Activated CD8-positive, alpha-beta T cell treated with anti-CD3 and anti-CD28 coated beads, Interleukin-2, amount 10 ng/mL, durations not matched to agents 7 days and 5 days (primary cell): ENCODE measurements around the gene DAW1. TPM values are rescaled to one million over a fixed set of nuclear protein-coding genes. Genes with fewer than 3 reads are reported as not detected.
"Not testable (repeated sequence)": the region's sequence is repeated elsewhere in the genome, so short reads cannot be mapped to it uniquely, and the experiment has no call there.

Experiments
- ATAC-seq: fragments of 150-1000 bp; cut with Tn5 transposase; one replicate; pipeline ENCODE4 v1.10.0; 2021; ENCODE audit warnings: moderate library complexity
- CTCF ChIA-PET: fragments of 350-600 bp; sonication (Branson Sonifier 250); formaldehyde crosslinking; loops from one replicate; lab custom pipeline; 2021; ENCODE audit warnings: antibody characterized with exemption; lab: Charles Lee
- POLR2A ChIA-PET: fragments of 350-600 bp; sonication (Branson Sonifier 250); formaldehyde crosslinking; loops from one replicate; lab custom pipeline; 2021; ENCODE audit warnings: antibody characterized with exemption; lab: Charles Lee
- DNase-seq: peaks from one replicate; pipeline ENCODE4 v3.0.0-alpha.2; 2020
- H3K27ac Mint-ChIP-seq: one replicate; pipeline ENCODE4 v1.8.0; 2021; ENCODE audit warnings: mild to moderate bottlenecking, mixed read lengths
- H3K27me3 Mint-ChIP-seq: one replicate; pipeline ENCODE4 v1.8.0; 2021; ENCODE audit warnings: low read depth, mixed read lengths
- H3K36me3 Mint-ChIP-seq: one replicate; pipeline ENCODE4 v1.8.0; 2021; ENCODE audit warnings: low read depth, mixed read lengths
- H3K4me1 Mint-ChIP-seq: one replicate; pipeline ENCODE4 v1.8.0; 2021; ENCODE audit warnings: low read depth, mixed read lengths
- H3K4me3 Mint-ChIP-seq: one replicate; pipeline ENCODE4 v1.8.0; 2021; ENCODE audit warnings: mild to moderate bottlenecking, mixed read lengths
- H3K9me3 Mint-ChIP-seq: one replicate; pipeline ENCODE4 v1.8.0; 2022; ENCODE audit warnings: mixed read lengths; ENCODE audit not compliant: insufficient read depth
- total RNA-seq, 2 experiments: library from RNA; stranded (reverse); gene quantifications; one replicate each; pipeline ENCODE4 v1.2.3, GENCODE V29; 2021

Gene DAW1
- total RNA-seq, 2 experiments from 2014 or later = not detected

DNA sequence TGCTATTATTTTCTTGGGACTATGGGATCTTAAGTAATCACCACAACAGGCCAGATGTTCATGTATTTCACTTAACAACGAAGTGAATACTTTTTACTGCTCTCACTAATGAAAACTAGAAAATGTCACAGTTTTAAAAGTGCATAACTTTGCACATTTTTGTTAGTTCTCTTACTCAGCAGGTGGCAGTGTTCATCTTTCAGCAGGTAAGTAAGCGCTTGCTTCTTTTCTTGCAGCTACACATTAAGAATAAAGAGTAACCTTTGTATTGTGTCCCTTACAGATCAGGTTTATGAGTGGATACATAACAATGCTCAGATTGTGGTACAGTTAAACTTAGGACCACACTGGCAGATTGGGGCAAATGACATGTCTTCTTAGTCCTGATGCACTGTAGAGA is 61.0 kb downstream of the DAW1 start:
- Mint-ChIP-seq H3K27me3 (peaks cover 2% of the 10 kb centered on the region), H3K4me3 (no peak overlapping the region), H3K4me1 (no peaks in the 10 kb centered on the region), H3K9me3 (no peaks in the 10 kb centered on the region), H3K36me3 (no peaks in the 10 kb centered on the region), H3K27ac (no peak overlapping the region)
- no peak for DNase-seq
- ChIA-PET POLR2A (no interaction called here), CTCF (no interaction called here)
- ATAC-seq = no peak

DNA sequence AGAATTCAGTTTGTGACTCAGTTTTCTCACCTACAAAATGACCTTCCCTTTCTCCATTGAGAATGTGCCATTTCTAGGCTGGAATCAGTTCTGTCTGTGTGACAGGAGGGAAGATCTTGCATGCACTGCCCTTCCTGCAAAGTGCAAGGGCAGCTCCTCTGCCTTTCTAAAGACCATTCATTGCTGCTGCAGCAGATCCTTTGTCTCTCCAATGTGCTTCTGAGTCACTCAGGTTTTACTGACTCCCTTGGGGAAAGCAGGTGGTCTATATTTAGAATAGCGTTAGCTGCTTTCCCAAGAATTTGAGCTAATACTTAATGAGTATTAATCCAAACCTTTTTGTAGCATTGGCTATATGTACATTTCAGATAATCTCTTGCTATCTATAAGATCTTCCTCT is 62.5 kb downstream of the DAW1 start:
- CTCF ChIA-PET = no interaction called here
- POLR2A ChIA-PET = no interaction called here
- Mint-ChIP-seq H3K4me3 (no peak overlapping the region), H3K9me3 (no peaks in the 10 kb centered on the region), H3K27me3 (peaks cover 2% of the 10 kb centered on the region), H3K36me3 (no peaks in the 10 kb centered on the region), H3K4me1 (no peaks in the 10 kb centered on the region), H3K27ac (no peak overlapping the region)
- DNase-seq = no peak
- ATAC-seq = no peak

DNA sequence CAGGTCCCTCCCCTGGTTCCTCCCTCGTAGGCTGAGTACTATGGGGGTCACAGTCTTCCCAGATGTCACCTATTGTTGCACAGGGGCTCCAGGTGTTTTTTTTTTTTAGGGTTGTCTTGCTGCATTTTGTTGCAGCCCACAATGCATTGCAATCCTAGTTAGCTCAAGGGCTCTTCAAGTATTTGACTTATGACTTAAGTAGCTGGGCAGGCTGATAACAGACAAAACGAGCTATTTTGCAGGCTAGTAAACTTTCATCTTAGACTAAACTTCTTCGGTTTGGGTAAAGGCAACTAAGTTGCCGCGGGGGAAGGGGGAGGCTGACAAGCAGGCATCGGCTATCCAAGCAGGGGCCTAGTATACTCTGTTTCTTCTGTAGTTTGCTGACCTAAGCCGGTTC is 64.8 kb downstream of the DAW1 start:
- H3K36me3 Mint-ChIP-seq, H3K4me3 Mint-ChIP-seq, H3K9me3 Mint-ChIP-seq, H3K27ac Mint-ChIP-seq, CTCF ChIA-PET, H3K4me1 Mint-ChIP-seq, ATAC-seq, DNase-seq, POLR2A ChIA-PET, H3K27me3 Mint-ChIP-seq: not testable (repeated sequence)

DNA sequence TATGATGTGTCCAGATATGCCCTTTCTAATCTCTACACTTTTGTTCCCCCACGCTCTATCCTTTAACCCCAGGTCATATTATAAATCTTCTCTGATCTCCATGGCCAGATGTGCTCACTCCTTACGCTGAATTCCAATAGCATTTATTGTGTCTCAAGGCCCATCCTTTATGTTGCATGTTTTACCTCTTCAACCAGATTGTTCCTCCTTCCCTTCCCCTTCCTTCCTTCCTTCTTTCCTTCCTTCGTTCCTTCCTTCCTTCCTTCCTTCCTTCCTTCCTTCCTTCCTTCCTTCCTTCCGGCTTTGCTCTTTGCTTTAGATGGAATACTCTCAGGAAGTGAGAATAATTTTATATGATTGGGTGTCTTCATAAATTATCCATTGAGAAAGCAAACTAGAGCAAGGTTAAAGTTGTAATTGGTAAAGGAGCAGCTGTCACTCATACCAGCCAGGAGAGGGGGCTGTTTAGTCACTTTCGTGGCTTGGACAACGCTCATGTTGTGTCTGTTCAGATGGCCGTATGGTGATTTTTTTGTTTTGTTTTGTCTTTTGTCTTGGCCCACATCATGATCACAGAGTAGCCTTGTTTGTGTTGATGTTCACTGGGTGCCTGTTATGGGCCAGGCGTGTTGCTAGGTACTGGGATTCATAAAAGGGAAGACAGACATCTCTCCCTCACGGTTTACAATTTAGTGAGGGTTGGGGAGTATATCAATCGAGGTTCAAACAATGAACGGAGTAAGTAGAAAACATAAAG is 68.0 kb downstream of the DAW1 start:
- ChIA-PET POLR2A (no interaction called here), CTCF (no interaction called here)
- no peak for DNase-seq

DNA sequence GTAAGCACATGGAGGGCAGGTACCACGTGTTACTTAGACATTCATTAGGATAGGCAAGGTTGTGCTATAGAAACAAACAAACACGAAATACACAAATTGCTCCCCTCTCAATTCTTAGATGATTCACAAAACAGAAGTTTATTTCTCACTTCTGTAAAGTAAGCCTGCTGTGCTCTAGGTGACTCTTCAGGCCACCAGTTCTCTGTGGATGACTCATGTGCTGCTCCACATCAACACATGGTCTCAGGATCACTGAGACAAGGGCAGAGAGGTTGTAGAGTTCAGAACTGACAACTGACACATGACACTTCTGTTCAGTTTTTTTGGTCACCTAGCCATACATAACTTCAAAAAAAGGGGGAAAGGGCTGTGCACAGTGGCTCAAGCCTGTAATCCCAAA is 70.6 kb downstream of the DAW1 start:
- Mint-ChIP-seq H3K27me3 (no peaks in the 10 kb centered on the region), H3K36me3 (no peaks in the 10 kb centered on the region), H3K9me3 (no peaks in the 10 kb centered on the region), H3K4me1 (no peaks in the 10 kb centered on the region), H3K4me3 (no peak overlapping the region), H3K27ac (no peak overlapping the region)
- DNase-seq (no peak), ATAC-seq (no peak)
- POLR2A ChIA-PET = no interaction called here
- CTCF ChIA-PET = no interaction called here

More for the DNA sequence above, 68.0 kb downstream of the DAW1 start:
- Mint-ChIP-seq H3K36me3 (no peaks in the 10 kb centered on the region), H3K27ac (no peak overlapping the region), H3K9me3 (no peaks in the 10 kb centered on the region), H3K4me3 (no peak overlapping the region), H3K4me1 (no peaks in the 10 kb centered on the region), H3K27me3 (peaks cover 2% of the 10 kb centered on the region)
- ATAC-seq = no peak

DNA sequence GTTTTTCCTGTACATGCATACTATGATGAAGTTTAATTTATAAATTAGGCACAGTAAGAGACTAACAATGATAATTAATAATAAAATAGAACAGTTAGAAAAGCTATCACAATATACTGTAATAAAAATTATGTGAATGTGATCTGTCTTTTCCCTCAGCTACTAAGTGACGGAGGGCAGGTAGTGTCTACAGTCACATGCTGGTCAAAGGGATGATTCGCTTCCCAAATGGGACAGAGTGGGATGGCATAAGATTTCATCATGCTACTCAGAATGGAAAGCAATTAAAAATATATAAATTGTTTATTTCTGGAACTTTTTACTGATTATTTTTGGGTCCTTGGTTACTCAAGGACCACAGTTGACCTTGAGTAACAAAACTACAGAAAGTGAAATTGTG is 71.5 kb downstream of the DAW1 start:
- no peaks in the 10 kb centered on the region for H3K9me3 Mint-ChIP-seq
- POLR2A ChIA-PET = no interaction called here
- H3K4me3 Mint-ChIP-seq = no peak overlapping the region
- no peak overlapping the region for H3K27ac Mint-ChIP-seq
- CTCF ChIA-PET = no interaction called here
- no peaks in the 10 kb centered on the region for H3K36me3 Mint-ChIP-seq
- H3K27me3 Mint-ChIP-seq = no peaks in the 10 kb centered on the region
- ATAC-seq = no peak
- no peaks in the 10 kb centered on the region for H3K4me1 Mint-ChIP-seq
- no peak for DNase-seq

DNA sequence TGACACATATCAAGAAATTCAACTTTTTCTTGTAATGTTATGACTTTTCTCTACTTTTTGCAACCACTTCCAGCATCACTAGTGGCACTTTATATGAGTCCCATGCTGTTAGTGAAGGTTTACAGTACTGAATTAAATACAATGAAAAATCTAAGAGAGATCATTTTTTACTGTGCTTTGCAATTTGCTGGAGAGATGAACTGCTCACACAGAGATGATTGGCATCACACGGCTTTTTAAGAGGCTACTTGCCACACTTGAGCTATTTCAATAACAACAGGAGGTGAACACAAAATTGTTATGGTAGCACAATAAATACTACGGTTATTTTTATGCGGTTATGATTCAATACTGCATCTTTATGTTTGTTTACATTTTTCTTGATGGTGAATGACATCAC is 88.9 kb downstream of the DAW1 start:
- ATAC-seq (no peak), DNase-seq (no peak)
- no peaks in the 10 kb centered on the region for H3K4me1 Mint-ChIP-seq
- ChIA-PET POLR2A (no interaction called here), CTCF (no interaction called here)
- H3K9me3 Mint-ChIP-seq = no peaks in the 10 kb centered on the region
- no peaks in the 10 kb centered on the region for H3K27me3 Mint-ChIP-seq
- H3K4me3 Mint-ChIP-seq = no peak overlapping the region
- H3K27ac Mint-ChIP-seq = no peak overlapping the region
- no peaks in the 10 kb centered on the region for H3K36me3 Mint-ChIP-seq

DNA sequence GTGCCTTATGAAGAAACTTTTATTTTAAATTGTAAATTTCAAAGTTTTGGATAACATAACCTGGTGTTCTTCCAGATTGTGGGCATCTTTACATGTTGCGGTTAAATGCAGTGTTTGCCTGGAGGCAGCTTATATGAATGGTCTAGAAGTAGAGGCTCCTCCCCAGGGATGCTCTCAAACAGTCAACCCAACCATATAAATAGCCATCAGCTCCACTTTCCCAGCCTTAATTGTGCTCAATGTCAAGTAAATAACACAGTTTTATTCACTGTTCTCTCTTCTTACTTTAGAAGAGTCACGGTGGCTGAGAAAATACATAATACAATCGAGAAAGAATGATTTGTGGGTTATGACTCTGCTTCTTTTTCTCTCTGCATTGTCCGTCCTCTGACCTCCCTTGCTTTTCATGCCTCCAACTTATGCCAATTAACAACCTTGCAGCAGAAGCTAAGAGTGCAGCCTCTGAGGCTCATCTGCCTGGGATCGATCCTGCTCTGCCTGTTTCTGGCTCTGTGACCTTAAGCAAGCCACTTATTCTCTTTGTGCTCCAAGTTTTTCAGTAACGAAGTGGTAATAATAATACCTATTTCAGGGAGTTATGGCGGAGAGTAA is 100.3 kb downstream of the DAW1 start:
- ATAC-seq (no peak), DNase-seq (no peak)
- Mint-ChIP-seq H3K4me1 (no peaks in the 10 kb centered on the region), H3K4me3 (no peak overlapping the region), H3K9me3 (no peaks in the 10 kb centered on the region), H3K27me3 (no peaks in the 10 kb centered on the region), H3K36me3 (no peaks in the 10 kb centered on the region), H3K27ac (no peak overlapping the region)
- ChIA-PET POLR2A (no interaction called here), CTCF (no interaction called here)

DNA sequence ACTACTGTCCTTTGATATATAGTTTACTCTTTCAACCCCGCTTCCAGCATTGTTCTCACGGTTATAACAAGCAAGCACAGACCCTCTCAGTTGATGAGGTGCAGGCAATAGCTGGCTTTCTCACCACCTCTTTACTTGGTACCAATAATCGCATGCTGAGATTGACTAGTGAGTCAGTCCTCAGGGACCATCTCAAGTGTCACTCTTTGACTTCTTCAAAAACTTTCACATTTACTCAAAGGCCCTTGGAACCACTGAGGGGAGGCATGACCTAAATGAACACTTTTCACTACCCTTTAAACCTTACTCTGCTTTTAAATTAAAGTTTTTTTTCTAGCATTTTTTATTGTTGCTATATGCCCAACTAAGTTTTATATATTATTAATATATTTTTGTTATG is 101.8 kb downstream of the DAW1 start:
- no peaks in the 10 kb centered on the region for H3K9me3 Mint-ChIP-seq
- H3K4me1 Mint-ChIP-seq = no peaks in the 10 kb centered on the region
- ChIA-PET POLR2A (no interaction called here), CTCF (no interaction called here)
- no peaks in the 10 kb centered on the region for H3K27me3 Mint-ChIP-seq
- DNase-seq = no peak
- H3K27ac Mint-ChIP-seq = no peak overlapping the region
- no peak for ATAC-seq
- H3K36me3 Mint-ChIP-seq = no peaks in the 10 kb centered on the region
- no peak overlapping the region for H3K4me3 Mint-ChIP-seq

Other genes with a start within 250 kb of the DAW1 start
- not detected for gene SCYGR5, start 204.8 kb upstream of the DAW1 start, total RNA-seq
- not detected for gene SLC19A3, start 153.6 kb upstream of the DAW1 start, total RNA-seq
- gene SCYGR6, start 146.9 kb upstream of the DAW1 start, total RNA-seq = not detected
- not detected for gene SCYGR7, start 143.3 kb upstream of the DAW1 start, total RNA-seq
- gene SCYGR8, start 125.7 kb upstream of the DAW1 start, total RNA-seq = not detected
- gene CCL20, start 57.8 kb upstream of the DAW1 start, total RNA-seq = not detected